HCT116 (cell line): ENCODE measurements around the gene SLAMF6. TPM values are rescaled to one million over a fixed set of nuclear protein-coding genes. Genes with fewer than 3 reads are reported as not detected.
"Not testable (repeated sequence)": the region's sequence is repeated elsewhere in the genome, so short reads cannot be mapped to it uniquely, and the experiment has no call there.

ENCODE experiments used
- ATAC-seq: fragments of 200-7000 bp; cut with Tn5 transposase; 2 replicates; pipeline ENCODE4 v1.9.1; 2020; ENCODE audit warnings: mild to moderate bottlenecking, moderate library complexity
- BruUV-seq: library from RNA; stranded (reverse); fragments of 400-500 nt; replicated peaks from 2 replicates; lab custom pipeline; 2021; lab: Mats Ljungman, UMichigan
- CTCF ChIA-PET: fragments of 300-600 bp; sonication (Branson Sonifier 250); formaldehyde crosslinking; loops from one replicate; lab custom pipeline; 2021; ENCODE audit warnings: antibody characterized with exemption; lab: Charles Lee
- POLR2A ChIA-PET: fragments of 300-600, 350-600 bp; sonication (Branson Sonifier 250); formaldehyde crosslinking; loops from one replicate; lab custom pipeline; 2021; ENCODE audit warnings: antibody characterized with exemption; lab: Charles Lee
- RAD21 ChIA-PET, 2 experiments: fragments of 300-600 bp; sonication (Branson Sonifier 250); formaldehyde crosslinking; loops; one replicate each; lab custom pipeline; 2023; ENCODE audit warnings: low total read pairs in 2 of 2; ENCODE audit not compliant: uncharacterized antibody in 2 of 2, unreplicated experiment in 2 of 2, low non-redundant PET in 1 of 2; lab: Charles Lee
- DNase-seq: peaks from one replicate; pipeline ENCODE4 v3.0.0-alpha.2; 2010; ENCODE audit warnings: low read depth, low spot score
- H2AFZ ChIP-seq: fragments of 200-600 bp; shearing (Covaris generic), sonication (generic); 2 replicates; pipeline ENCODE4 v1.6.1; 2017; ENCODE audit warnings: low read depth, mixed run types, mixed read lengths, antibody characterized with exemption, low read length; ENCODE audit not compliant: poor library complexity, severe bottlenecking
- H3K27ac ChIP-seq: 2 replicates; pipeline ENCODE4 v1.5.1; 2012; ENCODE audit warnings: low read depth, low read length
- H3K27me3 ChIP-seq: fragments of 200-600 bp; sonication (generic); 2 replicates; pipeline ENCODE4 v1.6.1; 2016; ENCODE audit warnings: mixed run types, low read length, mixed read lengths; ENCODE audit not compliant: insufficient read depth
- H3K36me3 ChIP-seq, 2 experiments: fragments of 200-500 bp in 1 of 2; fragments of 200-600 bp in 1 of 2; sonication (Bioruptor generic) in 1 of 2; sonication (generic) in 1 of 2; 2 replicates each; pipeline versions ENCODE4 v1.5.1 to v1.6.1; 2014 to 2016; ENCODE audit warnings: low read length in 2 of 2, inconsistent platforms in 1 of 2, mixed read lengths in 1 of 2, mixed run types in 1 of 2; ENCODE audit not compliant: insufficient read depth in 2 of 2, control insufficient read depth in 1 of 2
- H3K4me1 ChIP-seq, 2 experiments: fragments of 200-600 bp in 1 of 2; sonication (generic) in 1 of 2; 2 replicates each; pipeline versions ENCODE4 v1.5.1 to v1.6.1; 2012 to 2017; ENCODE audit warnings: low read length in 2 of 2, inconsistent platforms in 1 of 2, mild to moderate bottlenecking in 1 of 2, mixed read lengths in 1 of 2, mixed run types in 1 of 2, moderate library complexity in 1 of 2; ENCODE audit not compliant: insufficient read depth in 2 of 2, control insufficient read depth in 1 of 2
- H3K4me2 ChIP-seq: fragments of 200-600 bp; sonication (generic); 2 replicates; pipeline ENCODE4 v1.6.1; 2017; ENCODE audit warnings: mixed run types, low read length, mixed read lengths
- H3K4me3 ChIP-seq, 2 experiments: fragments of 200-600 bp in 1 of 2; sonication (generic) in 1 of 2; replicated peaks in 1 of 2; 2 replicates each; pipeline ENCODE4 v1.5.1; 2011 to 2016; ENCODE audit warnings: low read length in 2 of 2, control low read depth in 1 of 2, low read depth in 1 of 2, mild to moderate bottlenecking in 1 of 2, mixed read lengths in 1 of 2, mixed run types in 1 of 2
- H3K79me2 ChIP-seq: fragments of 200-600 bp; sonication (generic); 2 replicates; pipeline ENCODE4 v1.6.1; 2017; ENCODE audit warnings: mild to moderate bottlenecking, mixed run types, low read length, moderate library complexity, mixed read lengths; ENCODE audit not compliant: insufficient read depth
- H3K9ac ChIP-seq: fragments of 200-600 bp; sonication (generic); 2 replicates; pipeline ENCODE4 v1.6.1; 2016; ENCODE audit warnings: low read length, mixed read lengths
- H3K9me2 ChIP-seq: fragments of 200-600 bp; sonication (generic), shearing (Covaris generic); 2 replicates; pipeline ENCODE4 v1.6.1; 2017; ENCODE audit warnings: mixed run types, mild to moderate bottlenecking, moderate library complexity; ENCODE audit not compliant: insufficient read depth
- H3K9me3 ChIP-seq, 2 experiments: fragments of 200-500 bp in 1 of 2; fragments of 200-600 bp in 1 of 2; sonication (Bioruptor generic) in 1 of 2; sonication (generic) in 1 of 2; 2 replicates each; pipeline ENCODE4 v1.6.1; 2014 to 2017; ENCODE audit warnings: low read length in 2 of 2, mixed read lengths in 2 of 2, inconsistent platforms in 1 of 2, low read depth in 1 of 2, mild to moderate bottlenecking in 1 of 2, mixed run types in 1 of 2, moderate library complexity in 1 of 2; ENCODE audit not compliant: control insufficient read depth in 1 of 2, insufficient read depth in 1 of 2
- H4K20me1 ChIP-seq: fragments of 200-600 bp; sonication (generic), shearing (Covaris generic); 2 replicates; pipeline ENCODE4 v1.6.1; 2017; ENCODE audit warnings: mixed run types, mild to moderate bottlenecking, moderate library complexity; ENCODE audit not compliant: insufficient read depth
- EGR1 ChIP-seq: IDR thresholded peaks from 2 replicates; pipeline ENCODE4 v1.6.1; 2012; ENCODE audit warnings: low read depth
- EZH2phosphoT487 ChIP-seq: fragments of 200-600 bp; IDR thresholded peaks from 2 replicates; pipeline ENCODE4 v1.6.1; 2018; ENCODE audit warnings: antibody characterized with exemption, borderline replicate concordance
- FOSL1 ChIP-seq: IDR thresholded peaks from 2 replicates; pipeline ENCODE4 v1.6.1; 2012; ENCODE audit warnings: low read depth
- MAX ChIP-seq: IDR thresholded peaks from 2 replicates; pipeline ENCODE4 v1.6.1; 2012
- POLR2A ChIP-seq: IDR thresholded peaks from 2 replicates; pipeline ENCODE4 v1.7.0; 2011; ENCODE audit warnings: borderline replicate concordance; ENCODE audit not compliant: insufficient read depth, insufficient read length; ENCODE audit errors: extremely low read depth
- POLR2AphosphoS5 ChIP-seq: IDR thresholded peaks from 2 replicates; pipeline ENCODE4 v1.6.1; 2011; ENCODE audit warnings: mild to moderate bottlenecking, low read depth, low read length, moderate library complexity
- RAD21 ChIP-seq: IDR thresholded peaks from 2 replicates; pipeline ENCODE4 v1.6.1; 2012; ENCODE audit warnings: low read depth, mild to moderate bottlenecking
- TCF7L2 ChIP-seq: IDR thresholded peaks from 2 replicates; pipeline ENCODE4 v1.7.0; 2011; ENCODE audit warnings: borderline replicate concordance, inconsistent platforms; ENCODE audit not compliant: insufficient read depth, insufficient read length; ENCODE audit errors: extremely low read depth
- intact Hi-C: fragments of 100-400 bp; cut with micrococcal nuclease; formaldehyde crosslinking; loops from 2 replicates; pipeline ENCODE4 v1.10.0; 2022
- total RNA-seq: library from RNA; stranded (reverse); gene quantifications from one replicate; pipeline ENCODE4 v1.2.1, GENCODE V29; 2021; ENCODE audit not compliant: unreplicated experiment

SLAMF6 gene
- total RNA-seq, 1 experiment from 2014 or later = not detected

GRCh38 chr1:160560045-160560705 lies 37.1 kb upstream of the SLAMF6 start:
- POLR2A ChIA-PET = no interaction called here

GRCh38 chr1:160559437-160559836 lies 36.4 kb upstream of the SLAMF6 start:
- CTCF ChIA-PET, H3K79me2 ChIP-seq, POLR2A ChIA-PET, ATAC-seq, H3K4me3 ChIP-seq, H3K9ac ChIP-seq, H3K4me1 ChIP-seq, H3K36me3 ChIP-seq, DNase-seq, H3K9me3 ChIP-seq, H4K20me1 ChIP-seq, H3K27me3 ChIP-seq, H3K9me2 ChIP-seq, H3K4me2 ChIP-seq, RAD21 ChIA-PET, intact Hi-C loops, H2AFZ ChIP-seq, H3K27ac ChIP-seq, BruUV-seq: not testable (repeated sequence)

More at GRCh38 chr1:160560045-160560705, 37.1 kb upstream of the SLAMF6 start:
- Histone ChIP-seq H3K27me3 (no peaks in the 10 kb centered on the region), H3K36me3 (no peaks in the 10 kb centered on the region), H3K4me2 (no peak overlapping the region), H4K20me1 (no peaks in the 10 kb centered on the region), H3K79me2 (no peaks in the 10 kb centered on the region), H3K27ac (no peak overlapping the region), H3K9ac (no peak overlapping the region), H3K4me3 (no peak overlapping the region), H3K9me2 (no peaks in the 10 kb centered on the region), H2AFZ (no peak overlapping the region), H3K9me3 (no peaks in the 10 kb centered on the region), H3K4me1 (no peaks in the 10 kb centered on the region)
- intact Hi-C loops = no loop called here
- DNase-seq (no peak), ATAC-seq (no peak)
- ChIA-PET CTCF (no interaction called here), RAD21 (no interaction called here)
- TF ChIP-seq POLR2A (no peak), EGR1 (no peak), POLR2AphosphoS5 (no peak), RAD21 (no peak), EZH2phosphoT487 (no peak), MAX (no peak), FOSL1 (no peak), TCF7L2 (no peak)
- BruUV-seq = no TSS peak
